NB4 (cell line): Measurements from ENCODE around the gene TP53TG5.

Source experiments
- POLR2A ChIP-seq: IDR thresholded peaks from 2 replicates; pipeline ENCODE4 v1.6.1; 2011; ENCODE audit warnings: mild to moderate bottlenecking; ENCODE audit not compliant: insufficient read length; ENCODE audit errors: extremely low read depth
- TF ChIP-seq, protein P1 (sequence below): IDR thresholded peaks from one replicate; pipeline ENCODE4 v1.5.1; 2012; ENCODE audit warnings: low read depth, low read length

- TF ChIP-seq, protein P1, sequence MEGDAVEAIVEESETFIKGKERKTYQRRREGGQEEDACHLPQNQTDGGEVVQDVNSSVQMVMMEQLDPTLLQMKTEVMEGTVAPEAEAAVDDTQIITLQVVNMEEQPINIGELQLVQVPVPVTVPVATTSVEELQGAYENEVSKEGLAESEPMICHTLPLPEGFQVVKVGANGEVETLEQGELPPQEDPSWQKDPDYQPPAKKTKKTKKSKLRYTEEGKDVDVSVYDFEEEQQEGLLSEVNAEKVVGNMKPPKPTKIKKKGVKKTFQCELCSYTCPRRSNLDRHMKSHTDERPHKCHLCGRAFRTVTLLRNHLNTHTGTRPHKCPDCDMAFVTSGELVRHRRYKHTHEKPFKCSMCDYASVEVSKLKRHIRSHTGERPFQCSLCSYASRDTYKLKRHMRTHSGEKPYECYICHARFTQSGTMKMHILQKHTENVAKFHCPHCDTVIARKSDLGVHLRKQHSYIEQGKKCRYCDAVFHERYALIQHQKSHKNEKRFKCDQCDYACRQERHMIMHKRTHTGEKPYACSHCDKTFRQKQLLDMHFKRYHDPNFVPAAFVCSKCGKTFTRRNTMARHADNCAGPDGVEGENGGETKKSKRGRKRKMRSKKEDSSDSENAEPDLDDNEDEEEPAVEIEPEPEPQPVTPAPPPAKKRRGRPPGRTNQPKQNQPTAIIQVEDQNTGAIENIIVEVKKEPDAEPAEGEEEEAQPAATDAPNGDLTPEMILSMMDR, result no peak
- no peak for TF ChIP-seq POLR2A
Observed at GRCh38 chr20:45340236-45340847, 37.8 kb downstream of the TP53TG5 start.
